ENCODE data around the gene MAP1LC3B. TPM values are rescaled to one million over a fixed set of nuclear protein-coding genes. Genes with fewer than 3 reads are reported as not detected.
A peak's percentile ranks its signal among the peaks of the same experiment; 100 is the strongest.
"Not testable (repeated sequence)": the region's sequence is repeated elsewhere in the genome, so short reads cannot be mapped to it uniquely, and the experiment has no call there.

MAP1LC3B gene
- total RNA-seq, 1 donor, result 54.9 TPM

DNA sequence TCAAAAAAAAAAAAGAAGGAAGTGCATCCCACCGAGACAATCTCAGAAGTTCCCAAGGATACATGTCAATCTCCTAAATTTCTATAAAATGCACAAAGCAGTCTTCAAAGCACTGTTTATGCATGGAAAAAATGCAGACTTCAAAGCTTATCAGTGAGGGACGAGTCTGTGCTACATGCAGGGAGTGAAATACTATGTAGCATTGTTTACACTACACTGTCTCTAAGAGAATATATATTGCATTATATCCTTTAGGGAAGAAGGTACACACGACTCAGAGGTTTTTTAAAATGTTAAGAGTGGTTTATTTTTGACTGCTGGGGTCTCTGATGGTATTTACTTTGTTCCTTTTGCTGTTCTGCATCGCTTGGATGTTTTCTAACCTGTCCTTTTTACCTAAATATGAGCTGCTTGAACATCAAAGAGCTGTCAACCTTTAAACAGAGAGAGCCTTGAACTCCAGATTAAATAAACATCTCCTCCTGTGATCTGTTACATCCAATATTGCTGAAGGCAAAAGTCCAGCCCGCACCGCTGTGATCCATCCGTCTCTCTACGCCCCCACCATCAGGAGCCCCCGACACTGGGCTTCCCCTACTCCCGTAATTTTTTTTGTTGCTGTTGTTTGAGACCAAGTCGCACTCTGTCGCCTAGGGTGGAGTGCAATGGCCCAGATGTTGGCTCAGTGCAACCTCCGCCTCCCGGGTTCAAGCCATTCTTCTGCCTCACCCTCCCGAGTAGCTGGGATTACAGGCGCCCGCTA, 9.9 kb upstream of the MAP1LC3B start:
- TF ChIP-seq, protein P1, sequence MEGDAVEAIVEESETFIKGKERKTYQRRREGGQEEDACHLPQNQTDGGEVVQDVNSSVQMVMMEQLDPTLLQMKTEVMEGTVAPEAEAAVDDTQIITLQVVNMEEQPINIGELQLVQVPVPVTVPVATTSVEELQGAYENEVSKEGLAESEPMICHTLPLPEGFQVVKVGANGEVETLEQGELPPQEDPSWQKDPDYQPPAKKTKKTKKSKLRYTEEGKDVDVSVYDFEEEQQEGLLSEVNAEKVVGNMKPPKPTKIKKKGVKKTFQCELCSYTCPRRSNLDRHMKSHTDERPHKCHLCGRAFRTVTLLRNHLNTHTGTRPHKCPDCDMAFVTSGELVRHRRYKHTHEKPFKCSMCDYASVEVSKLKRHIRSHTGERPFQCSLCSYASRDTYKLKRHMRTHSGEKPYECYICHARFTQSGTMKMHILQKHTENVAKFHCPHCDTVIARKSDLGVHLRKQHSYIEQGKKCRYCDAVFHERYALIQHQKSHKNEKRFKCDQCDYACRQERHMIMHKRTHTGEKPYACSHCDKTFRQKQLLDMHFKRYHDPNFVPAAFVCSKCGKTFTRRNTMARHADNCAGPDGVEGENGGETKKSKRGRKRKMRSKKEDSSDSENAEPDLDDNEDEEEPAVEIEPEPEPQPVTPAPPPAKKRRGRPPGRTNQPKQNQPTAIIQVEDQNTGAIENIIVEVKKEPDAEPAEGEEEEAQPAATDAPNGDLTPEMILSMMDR (IDR thresholded peaks at IDR 0.05; ENCODE audit: insufficient read depth, low read length), result no peak
- DNase-seq (ENCODE audit: low read depth), result no peak
- H3K4me3 ChIP-seq (ENCODE audit: low read depth, low read length), result peak overlapping the region; percentile 80

DNA sequence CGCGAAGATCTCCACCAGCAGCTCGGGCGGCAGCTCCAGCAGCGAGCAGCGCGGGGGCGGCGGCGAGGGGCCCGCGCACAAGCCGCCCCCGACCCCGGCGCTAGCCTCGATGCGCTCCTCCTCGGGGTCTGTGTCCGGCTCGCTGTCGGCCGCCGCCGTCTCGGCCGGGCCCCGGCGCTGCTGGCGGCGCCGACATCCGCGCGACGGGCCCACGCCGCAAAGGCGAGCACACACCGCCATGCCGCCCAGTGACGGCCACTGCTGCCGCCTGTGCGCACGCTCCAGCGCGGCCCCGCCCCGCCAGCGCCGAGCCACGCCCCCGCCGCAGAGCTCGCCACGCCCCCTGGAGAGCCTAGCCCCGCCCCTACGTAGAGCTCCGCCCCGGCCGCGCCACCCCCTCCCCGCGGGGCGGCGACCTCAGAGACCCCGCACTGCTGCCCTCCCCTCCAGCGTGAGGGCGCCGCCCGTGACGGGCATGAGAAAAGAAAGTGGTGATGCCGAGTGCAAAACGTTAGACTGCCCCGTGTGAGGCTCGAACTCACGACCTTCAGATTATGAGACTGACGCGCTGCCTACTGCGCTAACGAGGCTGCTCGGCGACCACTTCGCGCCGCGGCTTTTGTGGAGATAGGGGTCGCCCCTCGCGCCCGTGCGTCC, 8.5 kb upstream of the MAP1LC3B start, which contains the start of gene FBXO31:
FBXO31 (minus strand) TSS at position 272 of the 657 bp plus-strand sequence; CDS start at position 240, 32 bp downstream.
- peak; percentile 94 for DNase-seq (ENCODE audit: low read depth)
- H3K4me3 ChIP-seq (ENCODE audit: low read depth, low read length), result peak within 1 kb of the TSS; percentile 80
- TF ChIP-seq, protein P1 (IDR thresholded peaks at IDR 0.05; ENCODE audit: insufficient read depth, low read length), result no peak

DNA sequence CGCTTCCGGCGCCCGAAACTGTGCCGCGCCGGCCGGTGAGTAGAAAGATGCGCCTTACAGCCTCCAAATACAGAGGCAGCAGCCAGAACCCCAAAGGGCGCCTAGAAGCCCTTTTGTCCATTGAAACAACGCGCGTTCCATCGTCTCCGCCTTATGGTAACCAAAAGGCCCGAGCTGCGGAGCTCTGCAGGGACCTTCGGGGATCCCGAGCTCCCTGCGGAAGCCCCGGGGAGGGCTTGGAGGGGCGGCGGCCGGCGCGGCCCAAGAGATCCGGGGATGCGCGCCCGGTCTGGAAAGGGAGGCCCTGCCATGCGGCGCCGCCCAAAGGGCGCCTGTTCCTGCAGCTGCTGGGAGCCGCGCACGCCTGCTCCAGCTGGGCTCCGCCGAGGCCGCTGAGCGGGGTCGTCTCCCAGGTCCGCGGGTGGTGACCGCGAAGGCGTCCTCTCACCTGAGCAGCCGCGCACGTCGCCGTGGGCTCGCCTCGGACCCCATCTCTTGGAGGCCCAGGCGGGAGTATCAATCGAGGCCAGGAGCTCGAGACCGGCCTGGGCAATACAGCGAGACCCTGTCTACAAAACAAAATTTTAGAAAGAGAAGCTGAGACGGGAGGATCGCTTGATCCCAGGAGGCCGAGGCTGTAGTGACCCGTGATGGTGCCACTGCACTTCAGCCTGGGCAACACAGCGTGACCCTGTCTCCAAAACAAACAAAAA, 7.8 kb upstream of the MAP1LC3B start:
- peak overlapping the region; percentile 80 for H3K4me3 ChIP-seq (ENCODE audit: low read depth, low read length)
- DNase-seq (ENCODE audit: low read depth), result no peak
- TF ChIP-seq, protein P1 (IDR thresholded peaks at IDR 0.05; ENCODE audit: insufficient read depth, low read length), result no peak

DNA sequence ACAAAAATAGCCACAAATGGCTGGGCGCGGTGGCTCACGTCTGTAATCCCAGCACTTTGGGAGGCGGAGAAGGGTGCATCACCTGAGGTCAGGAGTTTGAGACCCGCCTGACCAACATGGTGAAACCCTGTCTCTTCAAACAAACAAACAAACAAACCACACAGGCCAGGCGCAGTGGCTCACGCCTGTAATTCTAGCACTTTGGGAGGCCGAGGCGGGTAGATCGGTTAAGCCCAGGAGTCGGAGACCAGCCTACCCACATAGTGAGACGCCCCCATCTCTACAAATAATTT, 7.3 kb upstream of the MAP1LC3B start:
- not testable (repeated sequence) for H3K4me3 ChIP-seq (ENCODE audit: low read depth, low read length); DNase-seq (ENCODE audit: low read depth)

DNA sequence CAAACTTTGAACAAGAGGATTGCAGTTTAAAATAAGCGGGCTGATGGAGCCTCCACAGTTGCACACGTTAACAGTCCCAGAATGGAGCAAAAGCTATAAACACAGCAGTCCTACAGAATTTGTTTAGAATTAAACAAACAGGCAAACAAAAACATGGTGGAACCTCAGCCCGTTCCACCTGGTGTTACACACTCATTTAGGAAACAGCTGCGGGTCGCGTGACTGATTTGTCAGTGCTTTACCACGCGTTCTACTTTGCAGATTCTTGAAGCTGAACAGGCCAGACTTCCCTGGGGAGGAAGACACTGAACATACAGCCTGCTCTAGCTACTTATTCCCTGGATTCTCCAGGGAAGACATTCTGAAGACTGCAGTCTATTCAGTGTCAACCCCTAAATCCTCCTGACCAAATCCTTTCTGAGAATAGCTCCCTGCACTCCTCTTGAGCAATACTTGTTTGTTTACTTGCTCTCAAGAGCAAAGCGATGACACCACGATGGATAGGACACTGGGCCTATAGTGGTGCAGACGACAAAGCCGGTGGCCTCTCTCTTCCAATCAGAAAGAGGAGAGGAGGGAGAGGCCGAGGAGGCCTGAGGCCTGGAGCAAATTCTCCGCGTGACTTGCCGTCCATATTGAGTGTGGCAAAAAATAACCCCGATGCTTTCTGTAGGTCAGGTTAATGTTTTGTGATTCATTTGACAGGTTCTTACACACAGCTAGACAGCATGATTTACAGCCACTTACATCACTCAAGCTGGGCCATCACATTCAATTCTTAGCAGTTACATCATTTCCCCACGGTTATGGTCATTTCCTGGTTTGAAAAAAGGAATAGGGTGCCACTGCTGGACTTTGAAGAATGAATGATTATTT, 4.0 kb upstream of the MAP1LC3B start:
- TF ChIP-seq, protein P1 (IDR thresholded peaks at IDR 0.05; ENCODE audit: insufficient read depth, low read length), result no peak
- no peak overlapping the region for H3K4me3 ChIP-seq (ENCODE audit: low read depth, low read length)
- DNase-seq (ENCODE audit: low read depth), result peak; percentile 99

DNA sequence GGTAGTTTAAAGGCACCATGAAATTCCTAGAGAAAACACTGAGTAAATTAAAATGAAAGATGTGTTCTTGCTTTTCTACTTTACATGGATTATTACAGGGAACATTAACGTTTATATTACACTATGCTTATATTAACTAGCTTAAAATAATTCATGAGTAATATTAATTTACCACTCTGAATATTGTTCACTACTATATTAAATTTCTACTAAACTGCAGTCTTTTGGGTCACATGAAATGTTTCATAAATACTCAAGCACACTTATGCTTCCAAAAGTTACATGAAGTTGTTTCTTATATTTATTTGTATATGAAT, 3.4 kb upstream of the MAP1LC3B start:
- TF ChIP-seq, protein P1 (IDR thresholded peaks at IDR 0.05; ENCODE audit: insufficient read depth, low read length), result no peak
- H3K4me3 ChIP-seq (ENCODE audit: low read depth, low read length), result no peak overlapping the region
- no peak for DNase-seq (ENCODE audit: low read depth)

Data from fibroblast of the aortic adventitia (primary cell).